ENCODE results near the gene ACACB. TPM values are rescaled to one million over a fixed set of nuclear protein-coding genes. Genes with fewer than 3 reads are reported as not detected.

Gene ACACB
- total RNA-seq, 1 experiment from 2014 or later, result 3.8 TPM

- Histone ChIP-seq H3K4me3 (ENCODE audit: insufficient read depth, low read depth, low read length) (no peak overlapping the region), H3K27me3 (ENCODE audit: control insufficient read depth, insufficient read depth, low read length) (no peaks in the 10 kb centered on the region), H3K36me3 (replicated peaks; ENCODE audit: control insufficient read depth, insufficient read depth, low read length) (no peaks in the 10 kb centered on the region)
- no peak for DNase-seq
Measured at GRCh38 chr12:109261939-109262338, 145.6 kb downstream of the ACACB start.

- no peak for DNase-seq
- Histone ChIP-seq H3K36me3 (replicated peaks; ENCODE audit: control insufficient read depth, insufficient read depth, low read length) (no peaks in the 10 kb centered on the region), H3K4me3 (ENCODE audit: insufficient read depth, low read depth, low read length) (no peak overlapping the region), H3K27me3 (ENCODE audit: control insufficient read depth, insufficient read depth, low read length) (no peaks in the 10 kb centered on the region)
Measured at GRCh38 chr12:109263439-109263838, 147.1 kb downstream of the ACACB start.

GRCh38 chr12:109264095-109264942 is 147.9 kb downstream of the ACACB start:
- DNase-seq, result peak; percentile 95
- Histone ChIP-seq H3K4me3 (ENCODE audit: insufficient read depth, low read depth, low read length) (no peak overlapping the region), H3K27me3 (ENCODE audit: control insufficient read depth, insufficient read depth, low read length) (no peaks in the 10 kb centered on the region), H3K36me3 (replicated peaks; ENCODE audit: control insufficient read depth, insufficient read depth, low read length) (no peaks in the 10 kb centered on the region)

GRCh38 chr12:109264943-109265650 is 148.7 kb downstream of the ACACB start:
- peak; percentile 41 for DNase-seq
- Histone ChIP-seq H3K4me3 (ENCODE audit: insufficient read depth, low read depth, low read length) (no peak overlapping the region), H3K27me3 (ENCODE audit: control insufficient read depth, insufficient read depth, low read length) (no peaks in the 10 kb centered on the region), H3K36me3 (replicated peaks; ENCODE audit: control insufficient read depth, insufficient read depth, low read length) (no peaks in the 10 kb centered on the region)

- Histone ChIP-seq H3K4me3 (ENCODE audit: insufficient read depth, low read depth, low read length) (no peak overlapping the region), H3K27me3 (ENCODE audit: control insufficient read depth, insufficient read depth, low read length) (no peaks in the 10 kb centered on the region), H3K36me3 (replicated peaks; ENCODE audit: control insufficient read depth, insufficient read depth, low read length) (no peaks in the 10 kb centered on the region)
- no peak for DNase-seq
Measured at GRCh38 chr12:109266106-109266879, 149.9 kb downstream of the ACACB start.

GRCh38 chr12:109267361-109267760 is 151.0 kb downstream of the ACACB start:
- Histone ChIP-seq H3K4me3 (ENCODE audit: insufficient read depth, low read depth, low read length) (no peak overlapping the region), H3K27me3 (ENCODE audit: control insufficient read depth, insufficient read depth, low read length) (no peaks in the 10 kb centered on the region), H3K36me3 (replicated peaks; ENCODE audit: control insufficient read depth, insufficient read depth, low read length) (no peaks in the 10 kb centered on the region)
- no peak for DNase-seq

- Histone ChIP-seq H3K36me3 (replicated peaks; ENCODE audit: control insufficient read depth, insufficient read depth, low read length) (no peaks in the 10 kb centered on the region), H3K27me3 (ENCODE audit: control insufficient read depth, insufficient read depth, low read length) (no peaks in the 10 kb centered on the region), H3K4me3 (ENCODE audit: insufficient read depth, low read depth, low read length) (no peak overlapping the region)
- DNase-seq, result peak; percentile 33
Measured at GRCh38 chr12:109268896-109269295, 152.5 kb downstream of the ACACB start.

- no peaks in the 10 kb centered on the region for H3K27me3 ChIP-seq (ENCODE audit: control insufficient read depth, insufficient read depth, low read length)
- H3K36me3 ChIP-seq (replicated peaks; ENCODE audit: control insufficient read depth, insufficient read depth, low read length), result no peaks in the 10 kb centered on the region
- no peak for DNase-seq
- H3K4me3 ChIP-seq (ENCODE audit: insufficient read depth, low read depth, low read length), result no peak overlapping the region
Measured at GRCh38 chr12:109269428-109269827, 153.0 kb downstream of the ACACB start.

- Histone ChIP-seq H3K27me3 (ENCODE audit: control insufficient read depth, insufficient read depth, low read length) (no peaks in the 10 kb centered on the region), H3K4me3 (ENCODE audit: insufficient read depth, low read depth, low read length) (no peak overlapping the region), H3K36me3 (replicated peaks; ENCODE audit: control insufficient read depth, insufficient read depth, low read length) (no peaks in the 10 kb centered on the region)
- DNase-seq, result no peak
Measured at GRCh38 chr12:109270494-109270893, 154.1 kb downstream of the ACACB start.

GRCh38 chr12:109271418-109271817 is 155.0 kb downstream of the ACACB start:
- no peaks in the 10 kb centered on the region for H3K27me3 ChIP-seq (ENCODE audit: control insufficient read depth, insufficient read depth, low read length)
- no peaks in the 10 kb centered on the region for H3K36me3 ChIP-seq (replicated peaks; ENCODE audit: control insufficient read depth, insufficient read depth, low read length)
- H3K4me3 ChIP-seq (ENCODE audit: insufficient read depth, low read depth, low read length), result no peak overlapping the region
- no peak for DNase-seq

- Histone ChIP-seq H3K36me3 (replicated peaks; ENCODE audit: control insufficient read depth, insufficient read depth, low read length) (no peaks in the 10 kb centered on the region), H3K27me3 (ENCODE audit: control insufficient read depth, insufficient read depth, low read length) (no peaks in the 10 kb centered on the region), H3K4me3 (ENCODE audit: insufficient read depth, low read depth, low read length) (no peak overlapping the region)
- peak; percentile 89 for DNase-seq
Measured at GRCh38 chr12:109273354-109273753, 157.0 kb downstream of the ACACB start.

- no peak for DNase-seq
- Histone ChIP-seq H3K36me3 (replicated peaks; ENCODE audit: control insufficient read depth, insufficient read depth, low read length) (no peaks in the 10 kb centered on the region), H3K4me3 (ENCODE audit: insufficient read depth, low read depth, low read length) (no peak overlapping the region), H3K27me3 (ENCODE audit: control insufficient read depth, insufficient read depth, low read length) (no peaks in the 10 kb centered on the region)
Measured at GRCh38 chr12:109274381-109274780, 158.0 kb downstream of the ACACB start.

- H3K27me3 ChIP-seq (ENCODE audit: control insufficient read depth, insufficient read depth, low read length), result no peaks in the 10 kb centered on the region
- DNase-seq, result no peak
- H3K4me3 ChIP-seq (ENCODE audit: insufficient read depth, low read depth, low read length), result no peak overlapping the region
- no peaks in the 10 kb centered on the region for H3K36me3 ChIP-seq (replicated peaks; ENCODE audit: control insufficient read depth, insufficient read depth, low read length)
Measured at GRCh38 chr12:109275173-109275572, 158.8 kb downstream of the ACACB start.

- no peak for DNase-seq
- Histone ChIP-seq H3K36me3 (replicated peaks; ENCODE audit: control insufficient read depth, insufficient read depth, low read length) (no peaks in the 10 kb centered on the region), H3K27me3 (ENCODE audit: control insufficient read depth, insufficient read depth, low read length) (no peaks in the 10 kb centered on the region), H3K4me3 (ENCODE audit: insufficient read depth, low read depth, low read length) (no peak overlapping the region)
Measured at GRCh38 chr12:109276160-109276559, 159.8 kb downstream of the ACACB start.

Data from H7 (cell line).